Body of pancreas (tissue), 4 donors: ENCODE results near the gene ZNF773. TPM values are rescaled to one million over a fixed set of nuclear protein-coding genes. Genes with fewer than 3 reads are reported as not detected.
A peak's percentile ranks its signal among the peaks of the same experiment; 100 is the strongest.
"Not testable (repeated sequence)": the region's sequence is repeated elsewhere in the genome, so short reads cannot be mapped to it uniquely, and the experiment has no call there.

Experiments
- ATAC-seq: fragments of 150-250 bp; one replicate; pipeline ENCODE4 v1.9.1; 2016
- DNase-seq, 4 donors: peaks; one replicate each; pipeline ENCODE4 v3.0.0-alpha.2; 2019
- H3K27ac ChIP-seq, 4 donors: fragments of 200-600 bp; sonication (generic); 1 replicate in 3 of 4; 2 replicates in 1 of 4; pipeline versions ENCODE4 v1.5.1 to v1.6.1; 2016 to 2019; ENCODE audit warnings: mild to moderate bottlenecking in 1 of 4, mixed read lengths in 1 of 4, moderate library complexity in 1 of 4
- H3K27me3 ChIP-seq, 2 donors: fragments of 200-600 bp; sonication (generic); one replicate each; pipeline ENCODE4 v1.6.0; 2016; ENCODE audit warnings: mild to moderate bottlenecking in 1 of 2
- H3K36me3 ChIP-seq, 2 donors: fragments of 200-600 bp; sonication (generic); replicated peaks in 1 of 2; 2 replicates each; pipeline ENCODE4 v1.5.1; 2016; ENCODE audit warnings: low read depth in 2 of 2; ENCODE audit not compliant: insufficient read depth in 1 of 2
- H3K4me1 ChIP-seq: fragments of 200-600 bp; sonication (generic); one replicate; pipeline ENCODE4 v1.6.0; 2016
- H3K4me3 ChIP-seq, 2 donors: fragments of 200-600 bp; sonication (generic); 1 replicate in 1 of 2; 2 replicates in 1 of 2; pipeline ENCODE4 v1.5.1; 2016 to 2019
- H3K9me3 ChIP-seq, 3 donors: fragments of 200-600 bp; sonication (generic); 1 replicate in 2 of 3; 2 replicates in 1 of 3; pipeline ENCODE4 v1.5.1; 2016
- POLR2A ChIP-seq, 3 donors: fragments of 450-650 bp; IDR thresholded peaks; one replicate each; pipeline ENCODE4 v1.6.1; 2016; ENCODE audit warnings: antibody characterized with exemption in 3 of 3, mild to moderate bottlenecking in 2 of 3
- WGBS, 2 donors: methylation state at CpG; one replicate each; pipeline ENCODE4 v1.1.5; 2017; 5-methylcytosine and 5-hydroxymethylcytosine counted together
- intact Hi-C: fragments of 100-400 bp; cut with DNase I; formaldehyde crosslinking; loops from one replicate; pipeline ENCODE4 v1.15.1; 2023
- total RNA-seq, 2 donors: library from RNA; depleted of rRNA; stranded (reverse); fragments of >200 nt; gene quantifications; one replicate each; pipeline ENCODE4 v1.1.0, GENCODE V29; 2016
- TF ChIP-seq, protein P1 (sequence below), 7 experiments: fragments of 450-650 bp in 4 of 7; fragments of 200-600 bp in 3 of 7; sonication (generic) in 3 of 7; IDR thresholded peaks; one replicate each; pipeline ENCODE4 v1.5.1; 2016 to 2019; ENCODE audit warnings: antibody characterized with exemption in 7 of 7

The ZNF773 gene
- total RNA-seq, 2 donors from 2014 or later: 1.6 to 2.0 TPM

DNA sequence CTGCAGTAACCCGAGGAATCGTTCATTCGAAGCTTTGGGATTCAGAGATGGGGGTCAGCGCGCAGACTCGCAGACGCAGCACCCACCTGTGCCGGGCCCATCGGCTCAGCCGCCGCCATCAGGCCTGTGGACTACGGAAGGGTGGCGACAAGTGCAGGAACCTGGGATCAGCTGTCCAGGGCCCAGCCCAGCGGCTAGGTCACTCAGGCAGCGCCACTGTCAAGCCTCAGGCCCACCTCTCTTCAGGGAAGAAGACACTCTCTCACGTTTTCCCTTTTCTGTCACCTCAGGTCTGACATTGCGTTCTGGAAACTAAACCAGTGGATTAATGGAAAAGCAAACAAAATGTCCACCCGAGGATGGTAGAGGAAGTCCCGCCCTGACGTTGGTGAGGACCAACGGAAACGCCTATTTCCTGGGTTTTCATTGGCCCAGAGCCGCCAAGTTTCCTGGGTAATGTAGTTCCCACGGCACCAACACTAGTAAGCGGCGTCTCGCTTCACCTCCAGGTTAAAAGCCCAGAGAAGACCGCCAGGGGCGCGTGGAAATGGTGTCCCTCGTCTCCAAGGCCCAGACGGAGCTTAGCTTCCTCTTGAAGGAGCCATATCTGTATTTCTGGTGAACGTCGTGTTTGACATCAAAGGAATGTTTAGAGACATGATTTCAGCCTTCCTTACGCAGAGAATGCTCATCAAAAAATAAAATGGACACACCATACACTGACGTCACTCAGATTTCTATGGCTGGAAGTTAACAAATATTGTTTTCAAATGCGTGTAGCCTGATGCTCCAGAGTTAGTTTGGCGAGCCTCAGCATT, 22.3 kb upstream of the ZNF773 start, which contains the start of gene ZNF772:
TSS of gene ZNF772 (minus strand) at position 376 of the 818 bp plus-strand sequence. CDS start at position 119, 257 bp downstream.
- H3K4me3 ChIP-seq: peak within 1 kb of the TSS; percentile 27 to 51
- peaks cover 0 to 53% (median 4%) of the 10 kb centered on the region in 3 donors for H3K9me3 ChIP-seq
- ATAC-seq (peak; percentile 98), DNase-seq (peak; percentile 84 to 95 (median 90))
- peaks cover 12% of the 10 kb centered on the region for H3K4me1 ChIP-seq
- TF ChIP-seq, protein P1, sequence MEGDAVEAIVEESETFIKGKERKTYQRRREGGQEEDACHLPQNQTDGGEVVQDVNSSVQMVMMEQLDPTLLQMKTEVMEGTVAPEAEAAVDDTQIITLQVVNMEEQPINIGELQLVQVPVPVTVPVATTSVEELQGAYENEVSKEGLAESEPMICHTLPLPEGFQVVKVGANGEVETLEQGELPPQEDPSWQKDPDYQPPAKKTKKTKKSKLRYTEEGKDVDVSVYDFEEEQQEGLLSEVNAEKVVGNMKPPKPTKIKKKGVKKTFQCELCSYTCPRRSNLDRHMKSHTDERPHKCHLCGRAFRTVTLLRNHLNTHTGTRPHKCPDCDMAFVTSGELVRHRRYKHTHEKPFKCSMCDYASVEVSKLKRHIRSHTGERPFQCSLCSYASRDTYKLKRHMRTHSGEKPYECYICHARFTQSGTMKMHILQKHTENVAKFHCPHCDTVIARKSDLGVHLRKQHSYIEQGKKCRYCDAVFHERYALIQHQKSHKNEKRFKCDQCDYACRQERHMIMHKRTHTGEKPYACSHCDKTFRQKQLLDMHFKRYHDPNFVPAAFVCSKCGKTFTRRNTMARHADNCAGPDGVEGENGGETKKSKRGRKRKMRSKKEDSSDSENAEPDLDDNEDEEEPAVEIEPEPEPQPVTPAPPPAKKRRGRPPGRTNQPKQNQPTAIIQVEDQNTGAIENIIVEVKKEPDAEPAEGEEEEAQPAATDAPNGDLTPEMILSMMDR (IDR thresholded peaks at IDR 0.05): peak in 5 of 7 experiments; percentile 32 to 67 (median 48)
- peak in 1 of 3 donors; percentile 8 for TF ChIP-seq POLR2A (IDR thresholded peaks at IDR 0.05)
- WGBS, 2 donors: 8 to 12% methylated on average over 16 to 38 of the region's 38 CpGs
- peak within 1 kb of the TSS in 3 of 4 donors; percentile 39 to 73 (median 43) for H3K27ac ChIP-seq
- H3K36me3 ChIP-seq: peaks cover 12 to 15% of the 10 kb centered on the region in 2 donors
- no peaks in the 10 kb centered on the region for H3K27me3 ChIP-seq
- intact Hi-C loops: no loop called here

DNA sequence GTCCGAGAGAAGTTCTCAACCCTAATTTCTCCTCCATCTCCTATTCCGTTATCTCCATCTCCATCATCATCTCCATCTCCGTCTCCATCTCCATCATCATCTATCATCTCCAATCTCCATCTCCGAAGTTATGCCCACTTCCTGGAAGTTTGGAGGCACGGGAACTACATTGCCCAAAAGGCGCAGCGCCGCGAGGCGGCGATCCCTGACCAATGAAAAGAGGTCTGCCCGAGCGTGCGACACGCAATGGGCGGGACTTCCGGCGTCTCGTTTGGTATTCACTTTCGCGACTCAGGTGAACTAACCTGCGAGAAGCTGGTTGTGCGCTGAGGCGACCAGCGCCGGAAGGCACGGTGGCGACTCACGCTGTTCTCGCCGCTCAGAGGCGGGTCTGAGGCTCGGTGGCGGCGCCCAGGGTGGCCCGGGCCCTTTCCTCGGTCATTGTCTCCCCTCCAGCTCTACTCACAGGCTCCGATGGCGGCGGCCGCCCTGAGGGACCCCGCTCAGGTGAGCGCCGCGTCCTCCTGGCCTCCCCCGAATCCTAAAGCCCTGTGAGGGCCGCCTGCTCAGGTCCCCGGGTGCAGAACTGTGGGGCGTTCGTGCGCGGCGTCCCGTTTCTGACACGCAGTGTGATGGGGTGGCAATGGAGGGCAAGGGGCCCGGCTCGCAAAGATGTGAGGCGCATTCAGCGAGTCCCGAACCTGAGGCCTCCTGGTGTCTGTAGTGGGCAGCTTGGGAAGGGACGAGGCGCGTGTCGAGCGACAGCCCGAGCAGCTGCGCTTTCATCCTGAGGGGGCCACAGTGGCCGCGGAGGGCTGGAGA, 12.1 kb upstream of the ZNF773 start, which contains the start of gene ZNF419:
TSS of gene ZNF419 (plus strand) at position 274 of the 822 bp plus-strand sequence. CDS start at position 475, 201 bp downstream.
- H3K36me3 ChIP-seq, H3K4me1 ChIP-seq, H3K27me3 ChIP-seq, intact Hi-C loops: not testable (repeated sequence)
- H3K4me3 ChIP-seq: peak within 1 kb of the TSS; percentile 58 to 59
- WGBS, 2 donors: 0 to 2% methylated on average over 24 to 50 of the region's 69 CpGs
- DNase-seq (peak; percentile 93 to 96 (median 94)), ATAC-seq (peak; percentile 98)
- H3K27ac ChIP-seq: peak within 1 kb of the TSS; percentile 17 to 80 (median 76)
- peaks cover 0 to 18% (median 0%) of the 10 kb centered on the region in 3 donors for H3K9me3 ChIP-seq
- TF ChIP-seq, protein P1 (IDR thresholded peaks at IDR 0.05): peak in 3 of 7 experiments; percentile 5 to 20 (median 12)
- peak; percentile 45 to 84 (median 81) for TF ChIP-seq POLR2A (IDR thresholded peaks at IDR 0.05)

DNA sequence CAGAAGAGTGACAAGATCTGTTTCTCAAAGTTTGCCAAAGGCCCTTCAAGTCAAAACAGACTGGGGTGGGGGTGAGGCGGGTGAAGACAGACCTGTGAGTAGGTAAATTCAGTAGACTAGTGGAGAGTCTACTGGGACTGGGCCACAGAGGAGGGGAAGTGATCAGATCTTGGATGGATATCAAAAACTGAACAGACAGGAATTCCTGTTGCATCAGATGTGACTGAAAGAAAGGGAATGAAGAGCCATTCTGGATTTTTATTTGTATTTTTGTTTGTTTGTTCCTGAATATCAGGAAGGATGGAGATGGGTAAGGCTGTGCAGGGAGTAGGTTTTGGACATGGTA, 11.5 kb upstream of the ZNF773 start:
- H3K27me3 ChIP-seq, intact Hi-C loops, H3K4me3 ChIP-seq, ATAC-seq, DNase-seq, H3K4me1 ChIP-seq, H3K36me3 ChIP-seq, H3K27ac ChIP-seq: not testable (repeated sequence)
- 0% methylated on average over 1 of the region's 1 CpG; no CpG with 5 or more reads in 1 of the 2 donors for WGBS, 2 donors
- H3K9me3 ChIP-seq: peaks cover 0 to 23% (median 0%) of the 10 kb centered on the region in 3 donors

DNA sequence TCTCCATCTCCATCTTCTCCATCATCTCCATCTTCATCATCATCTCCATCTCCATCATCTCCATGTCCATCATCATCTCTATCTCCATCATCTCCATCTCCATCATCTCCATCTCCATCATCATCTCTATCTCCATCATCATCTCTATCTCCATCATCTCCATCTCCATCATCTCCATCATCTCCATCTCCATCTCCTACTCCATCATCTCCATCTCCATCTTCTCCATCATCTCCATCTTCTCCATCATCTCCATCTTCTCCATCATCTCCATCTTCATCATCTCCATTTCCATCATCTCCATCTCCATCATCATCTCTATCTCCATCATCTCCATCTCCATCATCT, 432 bp upstream of the ZNF773 start:
- DNase-seq, H3K4me1 ChIP-seq, H3K27me3 ChIP-seq, H3K27ac ChIP-seq, H3K36me3 ChIP-seq, ATAC-seq, intact Hi-C loops, H3K4me3 ChIP-seq: not testable (repeated sequence)
- H3K9me3 ChIP-seq: peaks cover 0 to 29% (median 0%) of the 10 kb centered on the region in 3 donors

GRCh38 chr19:57500400-57500799, 662 bp downstream of the ZNF773 start:
- H3K36me3 ChIP-seq, H3K27me3 ChIP-seq, H3K4me1 ChIP-seq, ATAC-seq, intact Hi-C loops, H3K27ac ChIP-seq, DNase-seq, H3K4me3 ChIP-seq: not testable (repeated sequence)
- H3K9me3 ChIP-seq: peaks cover 0 to 23% (median 0%) of the 10 kb centered on the region in 3 donors
- 0% methylated on average over 1 to 2 of the region's 4 CpGs for WGBS, 2 donors

- H3K4me3 ChIP-seq: no peak overlapping the region
- ATAC-seq (no peak), DNase-seq (no peak)
- no peaks in the 10 kb centered on the region for H3K27me3 ChIP-seq
- no peak overlapping the region for H3K27ac ChIP-seq
- TF ChIP-seq, protein P1 (IDR thresholded peaks at IDR 0.05): no peak
- no peak for TF ChIP-seq POLR2A (IDR thresholded peaks at IDR 0.05)
- intact Hi-C loops: no loop called here
- H3K9me3 ChIP-seq: peaks cover 0 to 55% (median 0%) of the 10 kb centered on the region in 3 donors
- no peaks in the 10 kb centered on the region for H3K4me1 ChIP-seq
- 79 to 87% methylated on average over 4 of the region's 4 CpGs for WGBS, 2 donors
- peaks cover 20 to 28% of the 10 kb centered on the region in 2 donors for H3K36me3 ChIP-seq
Measured at GRCh38 chr19:57506163-57506562, 6.4 kb downstream of the ZNF773 start.
